GM12873 (cell line): ENCODE measurements around the gene TKT.

Source experiments
- CTCF ChIP-seq: IDR thresholded peaks from 2 replicates; pipeline ENCODE4 v1.5.1; 2012; ENCODE audit warnings: low read depth, mild to moderate bottlenecking, moderate library complexity, low read length, control low read depth; ENCODE audit not compliant: insufficient read depth; ENCODE audit errors: missing control alignments

Gene TKT

GRCh38 chr3:53243165-53243564, 12.7 kb downstream of the TKT start:
- TF ChIP-seq CTCF = no peak

- no peak for TF ChIP-seq CTCF
These were observed 13.2 kb downstream of the TKT start for GRCh38 chr3:53242642-53243041.

- no peak for TF ChIP-seq CTCF
These were observed 13.7 kb downstream of the TKT start for GRCh38 chr3:53242155-53242554.

- TF ChIP-seq CTCF = no peak
These were observed 14.5 kb downstream of the TKT start for GRCh38 chr3:53240989-53241972.

GRCh38 chr3:53239800-53240199, 16.0 kb downstream of the TKT start:
- TF ChIP-seq CTCF = no peak

- TF ChIP-seq CTCF = no peak
These were observed 16.9 kb downstream of the TKT start for GRCh38 chr3:53238886-53239285.

GRCh38 chr3:53238051-53238850, 17.6 kb downstream of the TKT start:
- TF ChIP-seq CTCF = no peak
